ENCODE data around the gene OPCML.

OPCML gene

DNA sequence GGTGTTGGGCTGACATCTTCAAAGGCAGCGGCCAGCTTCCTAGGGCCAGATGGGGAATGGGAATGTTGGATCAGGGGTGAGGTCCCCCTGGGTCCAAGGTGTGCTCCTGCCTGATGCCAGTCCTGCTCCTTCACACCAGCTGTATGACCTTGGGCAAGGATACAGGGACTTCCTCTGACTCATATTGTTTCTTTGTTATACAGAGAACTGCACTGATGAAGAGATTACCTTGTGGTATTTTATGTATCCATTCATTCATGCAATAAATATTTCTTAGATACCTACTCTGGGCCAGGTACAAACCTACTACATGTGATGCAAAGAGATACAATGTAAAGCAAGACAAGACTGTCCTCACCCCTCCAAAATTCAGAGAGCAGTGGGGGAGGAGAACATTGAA lies 3.9 kb upstream of the OPCML start:
- no peak for DNase-seq

DNA sequence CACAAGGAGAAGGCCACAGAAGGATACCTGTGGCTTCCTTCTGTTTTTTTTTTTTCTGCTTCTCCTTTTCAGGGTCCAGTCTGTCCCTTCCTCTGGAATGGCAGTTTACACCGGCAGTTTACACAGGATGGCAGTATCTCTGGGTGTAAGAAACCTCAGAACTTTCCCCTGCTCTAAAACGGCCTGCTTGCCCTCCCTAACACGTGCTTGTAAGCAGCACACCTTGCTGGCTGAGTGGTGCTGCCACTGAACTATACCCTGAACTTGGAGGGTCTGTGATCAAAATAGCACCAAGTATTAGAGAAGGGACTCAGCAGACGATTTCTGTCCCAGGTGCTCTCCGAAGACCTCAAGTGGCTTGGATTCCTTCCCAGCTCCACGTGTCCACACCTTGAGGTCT lies 904 bp upstream of the OPCML start:
- DNase-seq = no peak

DNA sequence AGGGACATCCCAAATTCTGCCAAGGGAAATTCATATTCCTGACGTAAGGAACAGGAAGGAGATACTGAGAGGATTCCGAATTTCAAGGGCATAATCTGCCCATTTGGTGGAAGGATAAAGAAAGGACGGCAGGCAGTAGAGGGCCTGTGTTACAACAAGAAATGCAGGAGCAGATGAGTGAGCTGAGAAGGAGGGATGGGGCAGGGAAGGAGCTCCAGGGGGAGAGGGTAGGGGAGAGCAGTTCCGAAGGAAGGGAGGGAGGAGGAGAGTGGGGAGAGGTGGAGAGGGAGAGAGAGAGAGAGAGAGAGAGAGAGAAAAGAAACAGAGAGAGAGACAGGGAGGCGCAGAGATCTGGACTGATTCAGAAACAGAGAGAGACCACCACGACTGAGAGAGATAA lies 843 bp downstream of the OPCML start:
- DNase-seq = no peak

DNA sequence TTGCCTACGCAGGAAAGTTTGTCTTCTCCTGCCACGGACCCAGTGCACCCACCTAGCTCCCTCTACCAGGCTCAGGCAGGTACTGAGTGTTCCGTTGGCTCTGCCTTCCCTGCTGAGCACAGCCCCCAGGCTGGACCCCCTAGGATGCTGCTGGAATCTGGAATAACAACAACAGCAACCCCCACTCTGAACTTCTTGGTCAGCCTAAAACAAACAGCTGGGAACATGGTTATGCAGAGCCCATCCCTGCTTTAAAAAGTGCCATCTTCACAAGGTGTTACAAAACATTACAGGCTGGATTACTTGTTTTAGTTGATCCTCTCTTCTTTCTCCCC lies 1.8 kb downstream of the OPCML start:
- no peak for DNase-seq

DNA sequence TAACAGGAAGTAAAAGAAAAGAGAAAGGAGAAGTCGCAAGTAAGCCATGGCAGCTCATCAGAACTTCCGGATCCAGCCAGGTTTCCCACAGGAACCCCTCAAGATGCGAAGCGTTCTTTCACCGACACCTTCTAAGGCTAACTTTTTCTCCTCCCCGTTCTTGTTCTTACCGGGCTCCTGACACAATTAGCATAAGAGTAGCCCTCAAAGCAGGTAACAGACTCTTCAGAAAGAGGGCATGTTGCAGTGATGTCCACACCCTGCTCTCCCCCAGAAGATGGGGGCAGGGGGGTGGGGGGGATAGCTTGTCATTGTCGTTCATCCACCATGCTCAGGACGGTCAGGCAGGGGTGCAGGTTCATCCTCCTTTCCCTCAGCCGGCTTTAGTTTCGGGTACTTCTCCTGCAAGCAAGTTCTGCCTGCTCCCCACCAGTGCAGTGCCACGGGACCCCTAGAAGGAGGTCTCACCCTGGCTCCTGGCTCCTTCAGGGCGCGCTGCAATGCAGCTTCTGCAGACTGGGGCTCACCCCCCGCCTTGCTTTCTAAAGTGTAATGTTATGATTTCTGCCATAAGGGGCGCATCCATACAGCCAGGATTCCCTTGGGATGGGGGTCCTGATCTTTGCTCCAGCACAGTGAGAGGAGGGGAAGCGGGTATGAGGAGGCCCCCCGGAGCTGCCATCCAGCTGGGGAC lies 2.3 kb downstream of the OPCML start:
- DNase-seq = no peak

DNA sequence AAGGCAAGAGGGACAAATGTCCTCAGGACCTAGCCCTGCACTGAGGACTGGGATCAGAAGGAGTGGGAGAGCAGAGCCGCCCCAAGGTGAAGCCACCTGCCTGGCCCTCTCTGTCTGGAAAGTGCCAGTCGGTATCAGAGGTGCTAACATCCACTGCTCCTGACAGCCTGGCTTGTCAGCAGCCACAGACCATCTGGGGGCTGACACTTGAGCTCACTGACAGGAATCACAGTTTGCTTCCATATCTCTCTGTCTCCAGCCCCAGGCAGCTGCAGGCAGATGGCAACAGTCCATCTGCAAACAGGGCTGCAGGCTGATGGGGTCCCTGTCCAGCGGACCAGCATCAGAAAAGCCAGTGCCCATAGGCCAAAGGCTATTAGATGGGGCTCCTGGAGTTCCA lies 5.5 kb downstream of the OPCML start:
- peak; percentile 10 for DNase-seq

DNA sequence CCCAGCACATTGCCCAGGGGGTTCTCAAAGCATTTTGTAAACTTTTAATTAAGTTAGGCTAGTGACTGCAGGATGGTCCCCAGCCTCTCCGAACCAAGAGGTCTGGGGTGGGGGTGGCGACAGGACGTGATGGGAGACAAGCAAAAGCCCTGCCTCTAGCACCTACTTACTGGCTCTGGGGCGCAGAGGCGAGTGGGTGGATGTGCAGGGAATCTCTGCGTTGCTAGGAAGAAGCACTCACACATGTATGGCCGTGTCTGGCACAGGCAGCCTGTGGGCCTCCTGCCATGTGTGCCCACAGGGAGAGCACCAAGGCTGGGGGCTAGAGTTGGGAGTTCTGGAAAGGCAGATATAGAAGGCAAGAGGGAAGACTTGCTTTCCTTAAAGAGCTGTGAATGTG lies 6.3 kb downstream of the OPCML start:
- DNase-seq = no peak

DNA sequence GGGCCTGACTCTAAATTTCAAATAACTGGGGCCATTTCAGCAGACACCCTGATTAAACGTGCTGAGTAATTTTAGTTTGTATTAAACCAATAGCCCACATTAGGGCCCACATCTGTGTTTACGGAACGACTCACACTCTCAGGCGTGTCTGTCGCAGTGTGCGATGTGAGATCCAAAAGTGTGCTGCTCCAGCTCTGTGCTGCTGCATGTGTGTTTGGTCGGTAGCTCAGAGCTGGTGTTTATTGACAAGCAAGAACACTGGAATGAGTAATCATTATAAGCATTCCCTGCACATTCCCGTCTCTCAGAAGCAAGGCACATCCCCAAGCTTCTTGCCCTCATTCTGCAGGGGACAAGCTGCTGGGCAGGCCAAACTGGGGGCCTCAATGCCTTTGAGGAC lies 7.8 kb downstream of the OPCML start:
- no peak for DNase-seq

DNA sequence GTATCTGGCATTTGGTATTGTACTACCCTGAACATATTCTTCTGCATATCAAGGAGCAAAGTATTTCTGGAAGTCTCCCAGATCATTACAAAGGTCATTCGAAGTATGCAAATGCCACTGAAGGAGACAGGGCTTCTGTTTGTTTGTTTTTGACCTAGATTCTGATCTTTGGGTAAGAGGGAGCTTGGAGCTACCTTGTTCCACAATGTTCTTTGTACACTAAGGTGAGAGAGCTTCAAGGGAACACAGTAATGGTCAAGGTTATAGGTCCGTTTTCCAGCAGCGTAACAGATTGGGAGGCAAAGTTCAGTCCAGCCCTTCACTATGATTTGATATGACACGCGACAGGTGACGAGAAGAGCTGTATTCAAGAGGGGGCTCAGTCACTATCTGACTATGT lies 10.0 kb downstream of the OPCML start:
- no peak for DNase-seq

DNA sequence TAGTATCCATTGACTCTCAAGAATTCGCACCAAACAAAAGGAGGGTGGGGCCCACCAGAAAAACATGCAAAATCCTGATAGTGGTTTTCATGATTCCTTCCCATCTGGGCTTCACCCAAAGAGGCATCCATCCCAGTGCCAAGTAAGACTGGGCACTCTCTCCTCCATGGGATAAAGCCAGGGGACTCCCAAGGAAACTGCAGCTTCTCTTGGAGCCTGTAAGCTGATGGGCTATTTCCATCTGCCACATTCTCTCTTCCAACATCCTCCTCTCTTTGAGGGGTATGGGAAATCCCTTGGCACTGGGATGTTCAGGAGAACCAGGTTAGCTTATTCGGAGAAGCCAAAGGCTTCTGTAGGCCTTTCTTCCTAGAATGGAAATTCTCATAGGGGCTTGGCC lies 10.8 kb downstream of the OPCML start:
- no peak for DNase-seq

DNA sequence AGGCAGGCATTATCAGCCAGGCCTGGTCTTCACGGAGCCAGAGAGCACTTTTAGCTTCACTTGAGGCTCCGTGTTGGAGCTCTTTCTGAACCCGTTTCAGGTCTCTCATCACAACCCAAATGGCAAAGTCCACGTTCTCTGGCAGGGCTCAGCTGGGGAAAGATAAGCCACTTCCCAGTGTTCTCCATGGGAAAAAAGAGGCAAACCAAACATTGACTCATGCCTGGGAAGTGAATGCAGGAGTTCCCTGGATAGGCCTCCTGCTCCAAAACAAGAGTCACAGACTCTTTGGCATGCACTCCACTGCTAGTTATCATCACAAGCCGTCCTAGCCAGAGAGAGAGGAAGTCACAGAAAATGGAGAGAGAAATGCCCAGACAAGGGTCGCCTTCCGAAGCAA lies 11.6 kb downstream of the OPCML start:
- no peak for DNase-seq

DNA sequence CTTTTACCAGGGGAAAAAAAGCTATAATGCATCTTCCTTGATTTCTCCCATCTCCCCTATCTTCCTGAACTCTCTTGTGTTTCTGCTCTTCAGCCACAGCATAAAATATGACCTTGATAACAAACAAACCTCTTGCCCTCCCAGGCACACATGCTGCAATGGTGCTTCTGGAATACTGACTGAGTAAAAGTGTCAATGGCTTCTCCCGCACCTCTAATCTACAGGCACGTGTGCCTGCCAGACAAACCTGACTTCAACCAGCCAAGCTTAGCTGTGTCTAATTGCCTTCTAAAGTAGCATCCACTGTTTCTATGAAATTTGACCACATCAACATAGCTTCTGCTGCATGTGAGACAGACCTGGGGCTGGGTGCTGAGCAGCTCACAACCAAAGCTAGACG lies 12.7 kb downstream of the OPCML start:
- DNase-seq = no peak

DNA sequence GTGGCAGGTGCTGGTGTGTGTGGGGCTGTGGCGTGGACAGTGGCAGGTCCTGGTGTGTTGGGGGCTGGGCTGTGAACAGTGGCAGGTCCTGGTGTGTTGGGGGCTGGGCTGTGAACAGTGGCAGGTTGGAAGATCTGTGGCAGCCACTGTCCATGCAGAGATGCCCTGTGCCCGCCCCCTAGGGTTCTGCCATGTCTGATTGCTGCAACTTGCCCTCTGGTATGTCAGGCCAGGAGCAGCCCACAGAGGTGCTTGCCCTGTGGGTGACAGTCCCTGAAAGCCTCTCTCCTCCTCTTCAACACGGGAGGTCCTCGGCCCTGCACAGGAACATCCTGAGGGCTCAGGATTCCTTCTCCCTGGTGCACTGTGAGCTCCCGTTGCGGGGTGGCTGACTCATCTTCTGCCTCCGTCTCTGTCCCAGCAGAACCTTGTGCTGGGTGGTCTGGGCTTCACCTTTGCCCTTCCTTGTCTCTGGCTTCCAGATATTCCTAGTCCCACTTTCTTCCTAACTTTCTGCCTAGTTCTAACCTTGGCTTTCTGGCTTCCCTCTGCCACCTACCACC lies 13.5 kb downstream of the OPCML start:
- no peak for DNase-seq

DNA sequence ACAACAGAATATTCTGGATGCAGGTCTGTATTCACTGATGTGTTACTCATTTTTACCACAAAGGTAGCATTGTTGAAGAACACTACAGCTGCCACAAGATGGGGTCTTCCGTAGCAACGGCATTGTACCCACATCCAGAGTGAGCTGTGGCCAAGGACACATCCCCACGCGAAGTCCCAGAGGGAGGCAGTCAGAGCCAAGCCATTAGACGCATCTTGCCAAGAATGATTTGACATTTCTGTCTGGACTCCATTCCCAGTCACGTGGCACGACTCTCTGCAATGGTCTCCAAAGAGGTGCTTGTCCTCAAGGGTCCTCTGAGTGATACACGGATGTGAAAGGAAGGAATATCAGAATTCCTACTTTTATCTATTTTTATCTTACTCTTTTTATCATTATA lies 15.5 kb downstream of the OPCML start:
- DNase-seq = no peak

DNA sequence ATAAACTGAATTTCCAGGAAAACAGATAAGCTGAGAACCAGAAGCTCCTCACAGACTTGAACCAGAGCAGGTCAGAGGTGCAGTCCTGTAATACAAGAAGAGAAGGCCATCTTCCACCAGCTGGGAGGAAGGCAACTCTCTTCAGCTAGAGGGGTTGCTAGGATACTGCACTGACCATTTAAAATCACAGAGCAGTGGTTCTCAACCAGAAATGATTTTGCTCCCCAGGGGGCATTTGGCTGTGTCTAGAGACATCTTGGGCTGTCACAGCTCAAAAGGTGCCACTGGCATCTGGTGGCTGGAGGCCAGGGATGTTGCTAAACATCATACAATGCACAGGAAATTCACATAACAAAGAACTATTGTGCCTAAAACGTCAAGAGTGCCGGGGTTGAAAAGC lies 17.2 kb downstream of the OPCML start:
- no peak for DNase-seq

DNA sequence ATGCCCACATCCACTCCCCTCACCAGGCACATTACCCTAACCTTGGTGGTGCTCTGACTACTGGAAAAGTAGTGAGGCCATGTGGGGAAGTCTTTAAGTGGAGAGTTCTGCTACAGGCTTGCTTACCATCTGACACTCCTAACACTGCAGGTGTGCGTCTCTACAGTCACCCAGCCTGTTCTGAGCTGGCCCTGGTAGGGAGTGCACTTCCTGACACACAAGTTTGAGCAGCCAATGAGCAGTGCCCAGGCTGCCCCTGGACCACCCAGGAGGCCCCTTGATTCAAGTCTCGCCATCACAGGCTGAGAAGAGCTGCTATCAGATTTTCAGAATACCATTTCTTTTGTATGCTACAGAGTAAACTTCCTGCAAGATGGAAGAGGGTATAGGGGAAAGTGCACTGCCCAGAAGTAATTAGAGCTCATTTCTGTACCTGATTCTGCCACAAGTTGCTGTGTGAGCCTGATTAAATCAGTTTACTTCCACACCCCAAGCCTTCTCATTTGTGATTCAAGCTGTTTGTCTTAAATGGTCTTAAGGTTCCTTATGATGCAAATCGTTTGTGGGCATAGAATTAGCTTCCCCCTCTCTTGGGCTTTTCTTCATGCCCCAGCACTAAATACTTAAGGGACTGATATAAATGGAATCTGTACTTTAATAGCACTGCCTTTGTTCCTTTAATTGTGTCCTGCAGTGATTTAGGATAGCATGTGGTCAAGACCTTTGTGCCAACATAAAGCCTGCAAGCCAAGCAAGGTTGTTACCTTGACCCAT lies 22.2 kb downstream of the OPCML start:
- DNase-seq = no peak

DNA sequence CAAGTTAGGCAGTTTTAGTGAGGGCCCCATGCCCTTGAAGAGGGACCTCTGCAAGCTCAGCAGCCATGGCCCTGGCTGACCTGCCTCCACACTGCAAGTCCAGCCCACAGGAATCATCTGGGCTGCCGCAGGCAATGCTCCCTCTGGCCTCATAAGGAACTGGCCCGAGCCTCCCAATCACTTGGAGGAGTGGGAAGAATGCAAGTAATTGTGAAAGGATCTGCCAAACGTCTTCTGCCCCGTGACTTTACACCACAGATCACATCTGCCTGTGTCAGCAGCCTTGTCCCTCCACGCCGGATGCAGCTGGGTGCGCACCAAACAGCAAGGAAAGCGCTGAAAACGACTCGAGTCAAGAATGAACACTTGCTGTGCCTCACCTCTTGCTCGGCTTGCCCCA lies 23.8 kb downstream of the OPCML start:
- no peak for DNase-seq

DNA sequence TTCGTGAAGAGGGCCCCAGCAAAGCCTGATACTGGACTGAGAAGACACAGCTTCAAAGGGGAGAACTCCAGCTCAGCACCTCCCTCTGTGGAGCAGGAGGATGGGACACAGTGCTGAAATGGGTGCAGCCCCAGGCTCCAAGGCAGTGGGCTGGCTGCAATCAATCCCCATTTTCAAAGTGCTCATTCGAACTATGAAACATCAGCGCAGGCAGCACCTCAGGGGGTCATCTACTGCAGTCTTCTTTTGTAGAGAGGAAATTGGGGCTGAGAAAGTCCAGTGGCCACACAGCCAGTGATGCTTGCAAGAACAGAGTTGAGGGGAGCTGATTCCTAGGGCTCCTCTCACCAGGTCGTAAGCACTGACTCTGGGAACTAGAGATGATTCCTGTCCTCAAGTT lies 25.1 kb downstream of the OPCML start:
- no peak for DNase-seq

DNA sequence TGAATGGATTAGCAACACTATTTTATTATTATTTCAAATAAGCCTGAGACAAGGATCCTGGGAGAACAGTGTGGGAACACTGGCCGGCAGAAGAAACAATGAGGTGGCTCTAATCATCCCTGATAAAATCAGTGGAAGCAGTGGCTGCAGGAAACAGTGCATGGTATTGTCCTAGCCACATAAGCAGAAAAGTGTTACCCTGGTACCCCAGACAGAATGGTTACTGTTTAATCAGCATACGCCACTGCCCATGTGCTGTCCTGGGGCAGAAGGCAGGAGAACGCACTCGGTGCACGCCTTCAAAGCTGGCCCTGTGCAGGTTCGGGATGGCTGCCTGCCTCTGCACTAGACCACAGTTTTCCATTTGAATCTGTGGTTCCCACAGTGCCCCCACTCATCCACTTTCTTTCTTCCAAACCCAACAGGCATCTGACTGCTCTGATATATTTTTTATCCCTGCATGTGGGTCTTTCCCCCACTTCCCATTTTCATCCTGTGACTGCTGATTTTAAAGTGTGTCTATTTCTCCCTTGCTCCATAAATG lies 25.7 kb downstream of the OPCML start:
- no peak for DNase-seq

DNA sequence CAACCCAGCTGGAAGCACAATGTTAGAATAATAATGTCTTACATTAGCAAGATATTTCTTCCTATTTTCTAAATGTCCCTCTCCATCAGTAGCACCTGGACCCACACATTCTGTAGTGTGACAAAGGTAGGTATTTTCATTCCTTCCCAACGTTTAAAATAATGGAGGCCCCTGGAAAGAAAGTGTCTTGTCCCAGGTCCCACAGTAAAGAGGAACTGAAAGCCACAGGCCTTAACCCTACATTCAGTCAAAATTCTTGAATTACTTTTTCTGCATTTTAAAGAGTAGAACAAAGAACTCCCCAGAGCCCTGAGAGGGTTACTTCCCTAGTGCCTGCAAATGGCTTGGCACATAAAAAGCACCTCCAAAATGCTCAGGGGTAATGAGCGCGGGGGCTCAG lies 26.3 kb downstream of the OPCML start:
- no peak for DNase-seq

DNA sequence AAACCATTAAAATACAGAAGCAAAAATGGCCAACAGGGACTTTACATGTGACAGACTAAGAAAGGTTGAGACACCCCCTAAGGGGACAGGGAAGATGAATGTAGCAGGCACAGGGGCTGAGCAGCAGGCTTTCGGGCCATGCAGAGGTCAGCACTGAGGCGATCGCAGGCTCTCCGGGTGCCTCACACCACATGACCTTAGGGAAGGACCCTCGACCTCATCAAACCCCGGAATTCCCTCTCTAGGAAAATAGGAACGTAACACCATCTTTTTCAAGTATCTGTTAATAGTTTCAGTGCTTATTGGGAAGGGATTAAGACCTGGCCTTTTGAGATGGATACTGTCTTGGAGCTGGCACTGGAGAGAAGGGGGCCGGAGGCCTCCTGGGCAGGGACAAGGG lies 27.4 kb downstream of the OPCML start:
- DNase-seq = no peak

DNA sequence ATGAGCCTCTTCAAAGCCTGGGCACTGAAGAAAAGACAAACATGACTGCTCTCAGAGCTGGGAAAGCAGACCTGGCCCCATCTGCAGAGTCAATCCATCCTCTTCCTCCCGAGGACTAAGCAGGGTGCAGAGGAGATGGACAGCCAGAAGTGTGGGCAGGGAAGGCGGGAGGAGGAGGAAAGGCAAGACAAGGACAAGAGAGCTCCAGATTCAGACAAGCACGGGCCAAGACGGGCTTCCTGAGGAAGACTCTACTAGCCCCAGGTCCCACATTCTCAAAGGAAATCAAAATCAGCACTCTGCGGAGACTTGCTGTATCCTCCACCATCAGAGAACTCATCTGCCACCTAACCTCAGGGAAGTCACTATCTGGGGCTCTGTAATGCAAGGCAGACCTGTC lies 28.5 kb downstream of the OPCML start:
- DNase-seq = no peak

DNA sequence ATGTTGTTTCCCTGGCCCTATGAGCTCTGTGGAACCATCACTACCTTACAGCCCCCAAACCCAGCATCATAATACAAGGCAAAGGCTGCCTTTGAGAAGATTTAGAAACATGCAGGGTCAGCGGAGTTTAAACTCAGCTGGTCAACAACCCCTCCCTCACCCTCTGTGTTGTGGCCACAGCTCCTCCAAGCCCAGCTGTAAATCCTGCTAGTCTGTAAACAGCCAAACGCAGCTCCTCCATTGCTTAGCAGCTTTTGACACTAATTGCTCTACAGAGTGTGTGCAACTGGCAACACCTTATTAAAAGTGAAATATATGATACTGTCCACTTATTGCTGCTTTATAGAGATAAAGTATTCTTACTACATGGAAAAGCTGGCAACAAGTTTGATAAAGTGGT lies 29.1 kb downstream of the OPCML start:
- DNase-seq = no peak
